ENCODE results near the gene SMG7. TPM values are rescaled to one million over a fixed set of nuclear protein-coding genes. Genes with fewer than 3 reads are reported as not detected.

Gene SMG7
- total RNA-seq, 1 donor from 2014 or later: 70.2 TPM

DNA sequence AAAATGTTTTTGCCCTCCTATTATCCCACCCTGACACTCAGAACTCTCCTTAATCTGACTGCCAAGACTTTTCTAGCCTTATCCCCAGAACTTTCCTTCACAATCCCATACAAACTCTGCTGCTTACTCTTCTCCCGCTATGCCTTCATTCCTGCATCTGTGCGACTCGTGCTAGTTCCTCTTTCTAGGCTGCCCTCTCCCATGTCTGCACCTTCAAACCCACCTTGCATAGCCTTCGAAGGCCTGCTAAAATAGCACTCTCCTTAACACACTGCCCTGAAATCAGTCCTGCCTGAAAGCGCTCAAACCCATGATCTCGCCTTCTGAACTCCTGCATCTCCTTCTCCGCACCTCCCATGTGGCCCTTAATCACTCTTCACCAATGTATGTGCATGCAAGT lies 120.4 kb downstream of the SMG7 start:
- H3K27me3 Mint-ChIP-seq (ENCODE audit: unreplicated experiment): peaks cover 3% of the 10 kb centered on the region
- peaks cover 12% of the 10 kb centered on the region for H3K4me1 Mint-ChIP-seq (ENCODE audit: unreplicated experiment)
- H3K4me3 Mint-ChIP-seq (ENCODE audit: unreplicated experiment): no peak overlapping the region
- DNase-seq (ENCODE audit: low spot score): no peak
- no peak overlapping the region for H3K27ac Mint-ChIP-seq (ENCODE audit: unreplicated experiment)
- H3K36me3 Mint-ChIP-seq (ENCODE audit: low read depth, unreplicated experiment): peaks cover 3% of the 10 kb centered on the region
- no peaks in the 10 kb centered on the region for H3K9me3 Mint-ChIP-seq (ENCODE audit: unreplicated experiment)
- TF ChIP-seq, protein P1, sequence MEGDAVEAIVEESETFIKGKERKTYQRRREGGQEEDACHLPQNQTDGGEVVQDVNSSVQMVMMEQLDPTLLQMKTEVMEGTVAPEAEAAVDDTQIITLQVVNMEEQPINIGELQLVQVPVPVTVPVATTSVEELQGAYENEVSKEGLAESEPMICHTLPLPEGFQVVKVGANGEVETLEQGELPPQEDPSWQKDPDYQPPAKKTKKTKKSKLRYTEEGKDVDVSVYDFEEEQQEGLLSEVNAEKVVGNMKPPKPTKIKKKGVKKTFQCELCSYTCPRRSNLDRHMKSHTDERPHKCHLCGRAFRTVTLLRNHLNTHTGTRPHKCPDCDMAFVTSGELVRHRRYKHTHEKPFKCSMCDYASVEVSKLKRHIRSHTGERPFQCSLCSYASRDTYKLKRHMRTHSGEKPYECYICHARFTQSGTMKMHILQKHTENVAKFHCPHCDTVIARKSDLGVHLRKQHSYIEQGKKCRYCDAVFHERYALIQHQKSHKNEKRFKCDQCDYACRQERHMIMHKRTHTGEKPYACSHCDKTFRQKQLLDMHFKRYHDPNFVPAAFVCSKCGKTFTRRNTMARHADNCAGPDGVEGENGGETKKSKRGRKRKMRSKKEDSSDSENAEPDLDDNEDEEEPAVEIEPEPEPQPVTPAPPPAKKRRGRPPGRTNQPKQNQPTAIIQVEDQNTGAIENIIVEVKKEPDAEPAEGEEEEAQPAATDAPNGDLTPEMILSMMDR (IDR thresholded peaks at IDR 0.05; ENCODE audit: unreplicated experiment): no peak

- no peak for DNase-seq (ENCODE audit: low spot score)
- Mint-ChIP-seq H3K36me3 (ENCODE audit: low read depth, unreplicated experiment) (peaks cover 3% of the 10 kb centered on the region), H3K4me3 (ENCODE audit: unreplicated experiment) (no peak overlapping the region), H3K4me1 (ENCODE audit: unreplicated experiment) (peaks cover 12% of the 10 kb centered on the region), H3K27me3 (ENCODE audit: unreplicated experiment) (peaks cover 3% of the 10 kb centered on the region), H3K9me3 (ENCODE audit: unreplicated experiment) (no peaks in the 10 kb centered on the region), H3K27ac (ENCODE audit: unreplicated experiment) (peak overlapping the region; percentile 46)
- TF ChIP-seq, protein P1 (IDR thresholded peaks at IDR 0.05; ENCODE audit: unreplicated experiment): no peak
Measured at GRCh38 chr1:183593356-183593755, 121.1 kb downstream of the SMG7 start.

DNA sequence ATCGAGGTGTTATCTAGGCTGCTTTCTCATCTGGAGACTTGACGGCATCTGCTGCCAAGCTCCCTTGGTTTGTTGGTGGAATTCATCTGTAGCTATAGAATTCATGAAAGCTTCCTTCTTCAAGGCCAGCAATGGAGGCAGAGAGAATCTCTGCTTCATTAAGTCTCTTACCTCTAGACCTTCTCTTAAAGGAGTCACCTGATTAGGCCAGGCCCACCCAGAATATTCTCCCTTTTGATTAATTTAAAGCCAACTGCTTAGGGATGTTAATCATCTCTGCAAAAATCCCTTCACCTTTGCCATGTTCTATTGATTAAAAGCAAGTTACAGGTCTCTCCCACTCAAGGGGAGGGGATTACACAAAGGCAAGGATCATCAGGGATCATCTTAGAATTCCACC lies 123.2 kb downstream of the SMG7 start:
- no peak overlapping the region for H3K4me3 Mint-ChIP-seq (ENCODE audit: unreplicated experiment)
- peaks cover 12% of the 10 kb centered on the region for H3K4me1 Mint-ChIP-seq (ENCODE audit: unreplicated experiment)
- DNase-seq (ENCODE audit: low spot score): no peak
- peaks cover 3% of the 10 kb centered on the region for H3K27me3 Mint-ChIP-seq (ENCODE audit: unreplicated experiment)
- H3K36me3 Mint-ChIP-seq (ENCODE audit: low read depth, unreplicated experiment): peaks cover 3% of the 10 kb centered on the region
- TF ChIP-seq, protein P1 (IDR thresholded peaks at IDR 0.05; ENCODE audit: unreplicated experiment): no peak
- H3K9me3 Mint-ChIP-seq (ENCODE audit: unreplicated experiment): no peaks in the 10 kb centered on the region
- H3K27ac Mint-ChIP-seq (ENCODE audit: unreplicated experiment): no peak overlapping the region

GRCh38 chr1:183596500-183596899 lies 124.2 kb downstream of the SMG7 start:
- TF ChIP-seq, protein P1 (IDR thresholded peaks at IDR 0.05; ENCODE audit: unreplicated experiment): no peak
- H3K4me3 Mint-ChIP-seq (ENCODE audit: unreplicated experiment): no peak overlapping the region
- no peak for DNase-seq (ENCODE audit: low spot score)
- H3K36me3 Mint-ChIP-seq (ENCODE audit: low read depth, unreplicated experiment): peaks cover 3% of the 10 kb centered on the region
- H3K27me3 Mint-ChIP-seq (ENCODE audit: unreplicated experiment): peaks cover 3% of the 10 kb centered on the region
- H3K27ac Mint-ChIP-seq (ENCODE audit: unreplicated experiment): no peak overlapping the region
- no peaks in the 10 kb centered on the region for H3K9me3 Mint-ChIP-seq (ENCODE audit: unreplicated experiment)
- H3K4me1 Mint-ChIP-seq (ENCODE audit: unreplicated experiment): peaks cover 12% of the 10 kb centered on the region

- Mint-ChIP-seq H3K27me3 (ENCODE audit: unreplicated experiment) (peaks cover 3% of the 10 kb centered on the region), H3K4me1 (ENCODE audit: unreplicated experiment) (peaks cover 10% of the 10 kb centered on the region), H3K9me3 (ENCODE audit: unreplicated experiment) (no peaks in the 10 kb centered on the region), H3K36me3 (ENCODE audit: low read depth, unreplicated experiment) (peaks cover 3% of the 10 kb centered on the region), H3K27ac (ENCODE audit: unreplicated experiment) (no peak overlapping the region), H3K4me3 (ENCODE audit: unreplicated experiment) (no peak overlapping the region)
- TF ChIP-seq, protein P1 (IDR thresholded peaks at IDR 0.05; ENCODE audit: unreplicated experiment): no peak
- no peak for DNase-seq (ENCODE audit: low spot score)
Measured at GRCh38 chr1:183597656-183598347, 125.5 kb downstream of the SMG7 start.
